NCI-H1694 treated with DMSO at 0.1 percent for 48 hours (cell line): ENCODE data around the gene RNF168.
A peak's percentile ranks its signal among the peaks of the same experiment; 100 is the strongest.
"Not testable (repeated sequence)": the region's sequence is repeated elsewhere in the genome, so short reads cannot be mapped to it uniquely, and the experiment has no call there.

ENCODE experiments used
- DNase-seq: peaks from one replicate; lab custom pipeline; 2025; lab: John Stamatoyannopoulos, UW

RNF168 gene

DNA sequence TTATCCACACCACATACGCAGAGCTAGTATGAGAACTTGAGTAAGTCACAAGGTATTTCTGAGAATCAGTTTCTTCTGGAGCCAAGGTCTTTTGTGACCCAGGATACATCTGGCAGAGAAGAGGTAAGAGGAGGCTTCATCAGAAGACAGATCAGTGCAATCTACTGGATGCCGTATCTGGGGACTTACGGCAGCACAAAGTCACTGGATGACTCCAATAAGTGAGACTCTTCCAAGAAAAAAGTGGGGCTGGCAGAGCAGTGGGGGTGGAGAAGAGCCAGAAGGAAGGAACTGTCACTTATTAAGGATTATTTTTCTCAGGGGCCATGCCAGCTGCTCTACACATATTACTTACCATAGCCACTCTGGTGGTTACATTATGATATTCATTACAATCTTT is 39.8 kb downstream of the RNF168 start:
- no peak for DNase-seq

DNA sequence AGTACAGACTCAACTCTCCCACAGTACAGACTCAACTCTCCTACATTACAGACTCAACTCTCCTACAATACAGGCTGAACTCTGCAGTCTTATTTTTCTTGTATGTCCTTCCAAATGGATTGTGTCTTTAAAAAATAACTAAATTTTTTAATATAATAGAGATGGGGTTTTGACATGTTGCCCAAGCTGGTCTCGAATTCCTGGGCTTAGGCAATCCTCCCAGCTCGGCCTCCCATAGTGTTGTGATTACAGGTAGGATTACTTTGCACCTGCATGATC is 40.2 kb downstream of the RNF168 start:
- DNase-seq: no peak

DNA sequence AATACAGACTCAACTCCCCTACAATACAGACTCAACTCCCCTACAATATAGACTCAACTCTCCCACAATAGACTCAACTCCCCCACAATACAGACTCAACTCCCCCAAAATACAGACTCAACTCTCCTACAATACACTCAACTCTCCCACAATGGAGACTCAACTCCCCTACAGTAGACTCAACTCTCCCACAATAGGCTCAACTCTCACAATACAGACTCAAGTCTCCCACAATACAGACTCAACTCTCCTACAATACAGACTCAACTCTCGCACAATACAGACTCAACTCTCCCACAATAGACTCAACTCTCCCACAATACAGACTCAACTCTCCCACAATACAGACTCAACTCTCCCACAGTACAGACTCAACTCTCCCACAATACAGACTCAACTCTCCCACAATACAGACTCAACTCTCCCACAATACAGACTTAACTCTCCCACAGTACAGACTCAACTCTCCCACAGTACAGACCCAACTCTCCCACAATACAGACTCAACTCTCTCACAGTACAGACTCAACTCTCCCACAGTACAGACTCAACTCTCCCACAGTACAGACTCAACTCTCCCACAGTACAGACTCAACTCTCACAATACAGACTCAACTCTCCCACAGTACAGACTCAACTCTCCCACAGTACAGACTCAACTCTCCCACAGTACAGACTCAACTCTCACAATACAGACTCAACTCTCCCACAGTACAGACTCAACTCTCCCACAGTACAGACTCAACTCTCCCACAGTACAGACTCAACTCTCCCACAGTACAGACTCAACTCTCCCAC is 40.7 kb downstream of the RNF168 start:
- DNase-seq: not testable (repeated sequence)

DNA sequence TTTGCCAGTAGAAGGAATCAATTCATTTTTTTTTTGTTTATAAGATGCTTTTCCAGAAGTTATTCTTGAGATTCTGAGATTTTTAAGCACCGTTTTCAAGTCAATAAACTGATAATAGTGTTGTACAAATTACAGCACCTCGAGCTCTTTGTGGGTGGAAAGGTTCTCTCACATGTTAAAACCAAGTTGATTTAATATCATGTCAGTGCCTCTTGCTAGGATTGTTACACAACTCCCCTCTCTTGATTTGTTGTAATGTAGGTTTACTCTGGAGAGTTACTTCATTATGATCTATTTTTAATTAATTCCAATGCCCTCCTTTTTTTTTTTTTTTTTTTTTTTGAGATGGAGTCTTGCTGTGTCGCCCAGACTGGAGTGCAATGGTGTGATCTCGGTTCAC is 45.5 kb downstream of the RNF168 start:
- no peak for DNase-seq

DNA sequence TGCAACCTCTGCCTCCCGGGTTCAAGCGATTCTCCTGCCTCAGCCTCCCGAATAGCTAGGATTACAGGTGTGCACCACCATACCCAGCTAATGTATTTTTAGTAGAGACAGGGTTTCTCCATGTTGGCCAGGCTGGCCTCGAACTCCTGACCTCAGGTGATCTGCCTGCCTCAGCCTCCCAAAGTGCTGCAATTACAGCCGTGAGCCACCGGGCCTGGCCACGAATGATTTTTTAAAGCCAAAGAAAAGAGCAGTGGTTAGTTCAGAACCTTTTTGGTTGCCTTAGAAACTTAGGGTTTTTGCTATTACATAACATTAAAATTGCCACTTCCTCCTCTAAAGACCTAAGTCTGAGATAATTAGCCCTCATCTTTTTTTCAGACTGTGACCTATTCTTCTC is 46.1 kb downstream of the RNF168 start:
- not testable (repeated sequence) for DNase-seq

DNA sequence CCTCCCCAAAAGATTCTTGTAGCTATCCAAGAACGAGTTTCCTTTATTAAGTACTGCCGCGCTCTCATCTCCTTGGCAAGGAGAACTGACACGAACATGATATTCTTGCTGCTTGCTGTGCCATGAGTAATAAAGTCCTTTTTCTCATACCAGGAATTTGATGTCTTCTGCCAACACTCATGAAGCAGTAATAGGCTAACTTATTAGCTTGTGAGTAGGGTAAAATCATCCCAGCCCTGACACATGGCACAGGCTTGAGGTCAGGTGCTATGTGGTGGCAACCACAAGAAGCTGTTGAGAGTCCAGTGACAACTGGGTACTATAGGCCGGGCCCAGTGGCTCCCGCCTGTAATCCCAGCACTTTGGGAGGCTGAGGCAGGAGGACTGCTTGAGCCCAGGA is 48.6 kb downstream of the RNF168 start:
- DNase-seq: no peak

DNA sequence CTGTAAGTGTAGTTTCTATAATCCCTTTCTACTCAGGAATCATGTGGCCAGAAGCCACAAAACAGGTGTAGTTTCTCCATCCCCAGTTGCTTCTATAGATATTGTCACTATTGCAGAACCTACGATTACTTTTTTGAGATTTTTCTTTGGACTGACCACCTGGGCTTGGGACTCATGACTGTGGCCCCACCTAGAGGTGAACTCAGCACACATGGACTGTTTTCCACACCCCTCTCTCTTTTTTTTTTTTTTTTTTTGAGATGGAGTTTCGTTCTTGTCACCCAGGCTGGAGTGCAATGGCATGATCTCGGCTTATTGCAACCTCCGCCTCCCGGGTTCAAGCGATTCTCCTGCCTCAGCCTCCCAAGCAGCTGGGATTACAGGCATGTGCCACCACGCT is 58.2 kb downstream of the RNF168 start:
- DNase-seq: not testable (repeated sequence)

DNA sequence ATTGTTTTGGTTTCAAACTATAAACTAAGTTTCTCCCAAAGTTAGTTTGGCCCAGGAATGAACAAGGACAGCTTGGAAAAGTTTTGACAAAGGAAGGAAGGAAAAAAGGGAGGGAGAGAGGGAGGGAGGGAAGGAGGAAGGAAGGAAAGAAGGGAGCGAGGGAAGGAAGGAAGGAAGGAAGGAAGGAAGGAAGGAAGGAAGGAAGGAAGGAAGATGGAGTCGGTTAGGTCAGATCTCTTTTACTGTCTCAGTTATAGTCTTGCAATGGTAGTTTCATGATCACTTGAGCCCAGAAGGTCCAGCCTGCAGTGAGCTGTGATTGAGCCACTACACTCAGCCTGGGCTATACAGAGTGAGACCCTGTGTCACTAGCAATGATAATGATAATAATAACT is 59.1 kb downstream of the RNF168 start:
- no peak for DNase-seq

DNA sequence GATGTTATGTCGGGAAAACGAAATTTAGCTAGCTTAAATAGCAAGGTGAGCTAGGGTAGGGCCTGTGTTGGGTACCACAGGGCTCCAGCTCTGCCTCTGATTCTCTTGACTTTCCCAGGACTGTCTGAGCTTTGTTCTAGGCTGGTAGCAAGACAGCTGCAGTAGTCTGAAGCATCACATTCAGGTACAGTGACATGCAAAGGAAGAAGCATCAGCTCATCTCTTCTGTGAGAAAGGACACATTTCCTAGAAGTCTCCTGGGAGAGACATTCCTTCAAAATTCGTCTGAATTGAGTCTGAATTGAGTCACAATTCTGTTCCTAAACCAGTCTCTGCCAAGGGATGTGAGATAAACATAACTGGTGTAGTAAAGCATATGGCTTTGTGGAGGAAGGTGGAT is 62.9 kb downstream of the RNF168 start:
- DNase-seq: no peak

DNA sequence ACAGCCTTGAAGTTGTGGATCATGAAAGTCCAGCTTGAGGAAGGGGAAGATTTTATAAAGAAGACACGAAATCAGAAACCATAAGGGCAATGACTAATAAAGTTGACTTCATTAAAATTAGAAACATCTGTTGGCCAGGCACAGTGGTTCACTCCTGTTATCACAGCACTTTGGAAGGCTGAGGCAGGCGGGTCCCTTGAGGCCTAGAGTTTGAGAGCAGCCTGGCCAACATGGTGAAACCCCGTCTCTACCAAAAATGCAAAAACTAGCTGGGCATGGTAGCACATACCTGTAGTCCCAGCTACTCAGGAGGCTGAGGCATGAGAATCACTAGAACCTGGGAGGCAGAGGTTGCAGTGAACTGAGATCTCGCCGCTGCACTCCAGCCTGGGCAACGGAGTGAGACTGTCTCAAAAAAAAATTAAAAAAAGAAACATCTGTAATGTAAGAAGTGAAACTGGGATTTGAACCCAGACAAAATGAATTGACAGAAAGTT is 63.5 kb downstream of the RNF168 start:
- DNase-seq: no peak

DNA sequence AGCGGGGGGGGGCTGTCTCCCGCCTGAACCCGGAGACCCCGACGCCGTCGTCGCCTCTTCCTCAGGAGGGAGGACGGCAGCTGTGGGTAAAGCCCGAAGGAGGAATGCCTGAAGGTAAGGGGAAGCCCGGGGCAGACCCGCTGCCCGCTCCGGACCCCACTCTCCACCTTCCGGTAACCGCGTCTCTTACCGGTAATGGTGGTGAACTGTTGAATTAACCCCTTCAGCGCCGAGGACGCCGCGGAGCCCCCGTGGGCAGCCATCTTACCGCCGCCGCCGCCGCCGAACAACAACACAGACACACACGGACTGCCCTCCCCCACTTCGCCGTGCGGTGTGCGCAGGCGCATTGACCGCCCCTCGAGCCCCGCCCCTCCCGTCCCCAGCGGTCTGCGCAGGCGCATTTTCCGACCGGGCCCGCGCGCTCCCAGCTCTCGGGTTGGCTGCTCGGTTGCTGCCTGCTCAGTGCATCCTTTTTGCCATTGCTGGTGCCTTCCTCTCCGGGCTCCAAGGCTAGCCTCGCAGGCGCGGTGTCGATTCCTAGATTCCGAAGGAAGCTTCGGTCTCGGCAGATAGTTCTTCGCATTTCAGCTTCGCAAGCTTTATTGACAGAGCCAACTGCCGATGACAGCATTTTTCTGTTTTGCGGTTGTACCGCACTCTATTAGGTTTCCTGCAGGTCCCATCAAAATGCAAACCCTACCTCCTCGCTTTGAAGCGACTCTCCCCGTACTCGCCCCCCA is 71.3 kb downstream of the RNF168 start, which contains the start of gene UBXN7:
Gene UBXN7 (minus strand): TSS at position 291 of the 743 bp plus-strand sequence. CDS start 28 bp downstream, at position 263.
- DNase-seq: peak; percentile 90

DNA sequence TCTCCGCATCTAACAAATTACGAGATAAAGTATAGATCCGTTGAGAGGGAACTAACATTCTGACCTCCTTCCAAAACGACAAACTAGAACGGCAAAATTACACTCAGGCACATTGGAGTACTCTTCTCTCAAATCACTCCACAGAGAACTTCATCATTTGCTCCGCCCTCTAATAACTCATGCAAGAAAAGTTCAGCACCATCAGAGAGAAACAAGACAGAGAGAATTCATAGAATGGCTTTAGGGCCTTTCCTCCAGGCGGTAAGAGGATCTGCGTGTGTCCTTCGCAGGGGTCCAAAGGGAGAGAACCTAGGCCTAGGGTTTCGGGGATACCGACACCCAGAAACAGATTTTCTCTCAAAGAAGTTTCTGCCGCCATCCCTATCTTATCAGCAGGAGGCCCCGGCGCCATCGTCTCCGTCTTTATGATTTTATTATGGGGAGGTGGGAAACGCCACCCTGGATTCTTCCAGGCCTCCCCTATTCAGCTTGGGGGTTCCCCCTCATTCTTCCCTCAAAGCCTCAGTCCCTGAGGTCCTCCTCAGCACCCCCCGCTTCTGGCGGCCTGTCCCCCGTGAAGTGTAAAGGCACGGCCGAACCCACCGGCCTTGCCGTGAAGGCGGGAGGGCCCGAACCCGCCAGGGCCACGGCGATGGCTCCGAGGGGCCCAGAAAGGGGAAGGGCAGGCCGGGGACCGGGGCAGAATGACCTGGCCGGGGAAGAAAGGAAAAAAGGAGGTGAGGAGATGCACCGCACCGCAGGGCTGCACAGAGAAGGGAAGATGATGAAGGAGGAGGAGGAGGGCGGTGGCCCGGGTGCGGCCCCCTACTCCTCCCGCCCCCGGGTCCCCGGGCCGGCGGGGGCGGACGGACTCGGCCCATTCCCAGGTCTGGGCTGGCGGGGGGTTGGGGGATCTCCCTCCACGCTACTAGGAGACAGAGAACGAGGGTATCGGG is 72.1 kb downstream of the RNF168 start:
- peak; percentile 20 for DNase-seq

DNA sequence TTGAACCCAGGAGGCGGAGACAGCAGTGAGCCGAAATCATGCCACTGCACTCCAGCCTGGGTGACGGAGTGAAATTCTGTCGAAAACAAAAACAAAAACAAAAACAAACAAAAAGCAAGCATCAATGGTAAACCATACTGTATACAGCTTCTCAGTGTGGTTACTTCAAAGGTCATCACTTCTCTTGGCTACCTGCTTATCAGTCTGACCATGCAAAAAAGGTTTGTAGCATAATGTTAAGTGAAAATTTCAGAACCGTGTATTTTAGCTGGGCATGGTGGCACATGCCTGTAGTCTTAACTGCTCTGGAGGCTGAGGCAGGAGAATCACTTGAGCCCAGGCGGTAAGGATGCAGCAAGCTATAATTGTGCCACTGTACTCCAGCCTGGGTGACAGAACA is 75.5 kb downstream of the RNF168 start:
- DNase-seq: no peak

DNA sequence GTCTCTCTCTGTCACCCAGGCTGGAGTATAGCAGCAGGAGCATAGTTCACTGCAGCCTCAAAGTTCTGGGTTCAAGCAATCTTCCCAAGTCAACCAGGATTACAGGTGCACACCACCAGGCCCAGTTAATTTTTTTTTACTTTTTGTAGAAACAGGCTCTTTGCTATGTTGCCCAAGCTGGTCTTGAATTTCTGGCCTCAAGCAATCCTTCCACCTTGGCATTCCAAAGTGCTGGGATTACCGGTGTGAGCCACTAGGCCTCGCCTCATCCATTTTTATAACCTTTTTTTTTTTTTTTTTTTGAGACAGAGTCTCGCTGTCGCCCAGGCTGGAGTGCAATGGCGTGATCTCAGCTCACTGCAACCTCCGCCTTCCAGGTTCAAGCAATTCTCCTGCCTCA is 79.1 kb downstream of the RNF168 start:
- not testable (repeated sequence) for DNase-seq

DNA sequence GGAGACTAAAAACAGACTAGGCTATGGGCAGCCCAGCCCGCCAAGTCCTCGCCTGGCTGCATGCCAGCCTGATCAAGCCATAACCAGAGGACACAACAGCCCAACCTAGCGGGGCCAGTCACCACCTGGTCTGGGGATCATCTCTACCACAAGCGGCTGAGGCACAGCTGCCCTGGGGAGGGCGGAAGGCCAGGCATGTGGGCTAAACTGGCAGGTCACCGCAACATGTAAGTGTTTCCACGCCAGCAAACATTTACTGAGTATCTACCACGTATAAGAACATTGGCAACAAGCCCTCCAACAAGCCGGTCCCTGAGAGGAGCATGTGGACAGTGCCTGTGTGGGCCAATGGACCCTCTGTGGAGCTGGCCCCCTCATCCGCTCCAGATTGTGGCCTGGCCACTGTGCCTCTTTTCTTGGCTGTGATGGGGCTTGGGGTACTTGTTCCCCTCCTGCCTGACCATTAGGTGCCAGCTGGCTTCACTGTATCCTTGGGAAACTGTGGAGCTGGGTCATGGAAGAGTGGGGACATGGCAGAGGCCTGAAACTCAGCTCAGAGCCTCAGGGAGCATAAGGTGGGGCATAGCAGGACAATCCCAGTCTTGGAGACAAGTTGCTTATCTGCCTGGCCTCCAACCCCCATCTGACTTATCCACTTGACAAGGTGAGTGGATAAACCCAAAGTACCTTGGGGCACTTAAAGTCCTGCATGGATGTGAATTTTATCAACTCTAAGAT is 80.4 kb downstream of the RNF168 start:
- no peak for DNase-seq

DNA sequence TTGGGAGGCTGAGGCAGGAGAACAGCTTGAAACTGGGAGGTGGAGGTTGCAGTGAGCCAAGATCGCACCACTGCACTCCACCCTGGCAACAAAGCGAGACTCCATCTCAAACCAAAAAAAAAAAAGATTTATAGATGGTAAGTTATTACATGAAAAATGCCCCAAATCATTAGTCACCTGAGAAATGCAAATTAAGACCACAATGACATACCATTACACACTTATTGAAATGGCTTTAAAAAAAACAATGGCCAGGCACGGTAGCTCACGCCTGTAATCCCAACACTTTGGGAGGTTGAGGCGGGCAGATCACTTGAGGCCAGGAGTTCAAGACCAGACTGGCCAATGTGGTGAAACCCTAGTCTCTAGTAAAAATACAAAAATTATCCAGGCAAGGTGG is 81.9 kb downstream of the RNF168 start:
- DNase-seq: not testable (repeated sequence)

DNA sequence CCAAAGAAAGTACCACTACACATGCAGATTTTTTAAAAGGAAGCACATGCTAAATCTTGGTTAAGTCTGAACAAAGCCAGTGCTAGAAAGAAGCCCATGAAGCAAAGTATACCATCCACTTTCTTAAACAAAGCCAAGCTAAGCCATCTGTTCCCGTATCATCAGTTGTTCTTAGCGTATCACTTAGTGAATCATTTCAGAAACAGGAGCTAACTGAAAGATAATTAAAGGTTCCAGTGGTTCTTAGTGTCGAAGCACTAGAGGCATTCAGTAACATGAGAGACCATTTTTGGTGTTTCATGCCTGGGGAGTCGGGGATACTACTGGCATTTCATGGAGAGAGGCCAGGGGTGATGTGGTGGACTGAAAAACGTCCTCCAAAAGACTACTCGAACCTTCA is 84.2 kb downstream of the RNF168 start:
- no peak for DNase-seq
